Neural crest cell (in vitro differentiated cells): ENCODE data around the gene SH3RF3. TPM values are rescaled to one million over a fixed set of nuclear protein-coding genes. Genes with fewer than 3 reads are reported as not detected.

ENCODE experiments used
- DNase-seq: peaks from one replicate; pipeline ENCODE4 v3.0.0; 2021; ENCODE audit warnings: low read depth, mixed read lengths, low spot score
- H3K27ac Mint-ChIP-seq: one replicate; pipeline ENCODE4 v1.8.0; 2021; ENCODE audit warnings: mild to moderate bottlenecking, mixed read lengths; ENCODE audit not compliant: unreplicated experiment
- H3K27me3 Mint-ChIP-seq: 2 replicates; pipeline ENCODE4 v1.8.0; 2021; ENCODE audit warnings: low read depth, mild to moderate bottlenecking, mixed read lengths
- H3K36me3 Mint-ChIP-seq: 2 replicates; pipeline ENCODE4 v1.8.0; 2021; ENCODE audit warnings: low read depth, mild to moderate bottlenecking, mixed read lengths
- H3K4me1 Mint-ChIP-seq: 2 replicates; pipeline ENCODE4 v1.8.0; 2021; ENCODE audit warnings: mixed read lengths
- H3K4me3 Mint-ChIP-seq: one replicate; pipeline ENCODE4 v1.8.0; 2021; ENCODE audit warnings: mild to moderate bottlenecking, mixed read lengths
- H3K9me3 Mint-ChIP-seq: 2 replicates; pipeline ENCODE4 v1.8.0; 2021; ENCODE audit warnings: mixed read lengths
- total RNA-seq: library from RNA; stranded (reverse); gene quantifications from 2 replicates; pipeline ENCODE4 v1.2.1, GENCODE V29; 2021
- TF ChIP-seq, protein P1 (sequence below): fragments of 200-600 bp; sonication (generic); conservative IDR thresholded peaks from 2 replicates; pipeline ENCODE4 v1.5.0; 2021; ENCODE audit warnings: antibody characterized with exemption, mild to moderate bottlenecking

Gene SH3RF3
- total RNA-seq, 1 donor from 2014 or later = 0.70 TPM

GRCh38 chr2:109172556-109173105 is 43.6 kb downstream of the SH3RF3 start:
- H3K36me3 Mint-ChIP-seq = no peaks in the 10 kb centered on the region
- TF ChIP-seq, protein P1, sequence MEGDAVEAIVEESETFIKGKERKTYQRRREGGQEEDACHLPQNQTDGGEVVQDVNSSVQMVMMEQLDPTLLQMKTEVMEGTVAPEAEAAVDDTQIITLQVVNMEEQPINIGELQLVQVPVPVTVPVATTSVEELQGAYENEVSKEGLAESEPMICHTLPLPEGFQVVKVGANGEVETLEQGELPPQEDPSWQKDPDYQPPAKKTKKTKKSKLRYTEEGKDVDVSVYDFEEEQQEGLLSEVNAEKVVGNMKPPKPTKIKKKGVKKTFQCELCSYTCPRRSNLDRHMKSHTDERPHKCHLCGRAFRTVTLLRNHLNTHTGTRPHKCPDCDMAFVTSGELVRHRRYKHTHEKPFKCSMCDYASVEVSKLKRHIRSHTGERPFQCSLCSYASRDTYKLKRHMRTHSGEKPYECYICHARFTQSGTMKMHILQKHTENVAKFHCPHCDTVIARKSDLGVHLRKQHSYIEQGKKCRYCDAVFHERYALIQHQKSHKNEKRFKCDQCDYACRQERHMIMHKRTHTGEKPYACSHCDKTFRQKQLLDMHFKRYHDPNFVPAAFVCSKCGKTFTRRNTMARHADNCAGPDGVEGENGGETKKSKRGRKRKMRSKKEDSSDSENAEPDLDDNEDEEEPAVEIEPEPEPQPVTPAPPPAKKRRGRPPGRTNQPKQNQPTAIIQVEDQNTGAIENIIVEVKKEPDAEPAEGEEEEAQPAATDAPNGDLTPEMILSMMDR = no peak
- H3K4me3 Mint-ChIP-seq = no peak overlapping the region
- H3K27me3 Mint-ChIP-seq = peaks cover 5% of the 10 kb centered on the region
- peaks cover 10% of the 10 kb centered on the region for H3K4me1 Mint-ChIP-seq
- no peak overlapping the region for H3K27ac Mint-ChIP-seq
- H3K9me3 Mint-ChIP-seq = peaks cover 2% of the 10 kb centered on the region
- no peak for DNase-seq

DNA sequence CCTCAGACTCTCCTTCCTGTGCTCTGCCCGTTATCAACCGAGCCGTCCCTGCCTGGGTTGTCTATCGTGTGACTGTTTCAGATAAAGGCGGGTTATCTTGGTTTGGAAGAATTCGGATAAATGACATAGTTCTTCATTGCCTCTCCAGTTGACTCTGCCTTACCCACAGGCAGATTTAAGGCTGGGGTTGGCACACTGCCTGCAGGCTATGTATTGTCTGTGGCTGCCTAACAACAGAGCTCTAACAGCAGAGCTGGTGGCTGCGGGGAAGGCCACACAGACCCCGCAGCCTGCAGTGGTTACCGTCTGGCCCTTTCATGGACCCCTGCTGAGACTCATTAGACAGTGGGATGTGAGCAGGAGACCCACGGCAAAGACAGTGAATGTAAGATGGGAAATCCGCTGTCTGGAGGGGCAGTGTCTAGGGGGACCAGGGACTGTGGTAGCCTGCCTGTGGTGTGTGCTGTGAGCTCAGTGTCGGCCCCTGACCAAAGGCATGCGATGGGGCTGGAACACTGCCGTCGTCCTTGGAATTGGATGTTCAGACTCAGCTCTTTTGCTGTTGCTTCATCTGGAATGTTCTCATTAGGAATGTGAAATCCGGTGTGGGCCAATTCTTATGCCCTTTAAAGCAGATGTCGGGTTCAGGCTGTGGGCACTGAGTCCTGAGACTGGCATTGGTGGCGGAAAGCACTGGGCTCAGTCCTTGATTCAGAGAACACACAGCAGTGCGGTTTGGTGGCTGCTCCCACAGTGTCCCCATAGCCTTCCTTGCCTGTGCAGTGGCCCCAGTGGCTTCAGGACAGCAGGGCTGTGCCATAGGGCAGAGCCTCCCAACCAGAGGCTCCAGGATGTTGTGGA is 44.5 kb downstream of the SH3RF3 start:
- peaks cover under 1% of the 10 kb centered on the region for H3K9me3 Mint-ChIP-seq
- H3K27ac Mint-ChIP-seq = no peak overlapping the region
- TF ChIP-seq, protein P1 = no peak
- peaks cover 5% of the 10 kb centered on the region for H3K27me3 Mint-ChIP-seq
- DNase-seq = no peak
- no peak overlapping the region for H3K4me3 Mint-ChIP-seq
- peaks cover 10% of the 10 kb centered on the region for H3K4me1 Mint-ChIP-seq
- H3K36me3 Mint-ChIP-seq = no peaks in the 10 kb centered on the region

DNA sequence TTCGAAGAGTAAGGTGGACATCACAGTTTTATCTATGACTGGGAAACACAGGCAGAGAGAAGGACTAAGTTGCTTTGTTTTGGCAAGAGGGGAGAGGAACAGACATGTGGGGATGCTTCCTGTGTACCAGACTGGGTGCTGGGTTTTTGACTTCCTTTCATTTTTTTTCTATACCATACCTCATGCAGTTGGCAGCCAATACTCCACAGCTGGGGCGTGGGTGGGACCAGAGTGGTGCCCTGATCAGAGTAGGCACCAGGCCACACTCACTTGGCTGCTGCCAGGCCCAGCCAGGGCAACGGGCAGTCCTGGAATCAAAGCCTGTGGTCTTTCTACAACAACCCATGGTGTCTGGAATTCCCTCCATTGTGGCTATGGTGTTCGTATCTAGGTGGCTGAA is 45.2 kb downstream of the SH3RF3 start:
- peaks cover 10% of the 10 kb centered on the region for H3K4me1 Mint-ChIP-seq
- no peaks in the 10 kb centered on the region for H3K36me3 Mint-ChIP-seq
- no peak for DNase-seq
- TF ChIP-seq, protein P1 = no peak
- H3K4me3 Mint-ChIP-seq = no peak overlapping the region
- peaks cover 2% of the 10 kb centered on the region for H3K27me3 Mint-ChIP-seq
- H3K9me3 Mint-ChIP-seq = no peaks in the 10 kb centered on the region
- H3K27ac Mint-ChIP-seq = no peak overlapping the region

GRCh38 chr2:109174626-109175349 is 45.8 kb downstream of the SH3RF3 start:
- Mint-ChIP-seq H3K4me3 (no peak overlapping the region), H3K36me3 (no peaks in the 10 kb centered on the region), H3K4me1 (peaks cover 10% of the 10 kb centered on the region), H3K27me3 (peaks cover 2% of the 10 kb centered on the region), H3K9me3 (no peaks in the 10 kb centered on the region), H3K27ac (no peak overlapping the region)
- no peak for DNase-seq
- TF ChIP-seq, protein P1 = no peak

DNA sequence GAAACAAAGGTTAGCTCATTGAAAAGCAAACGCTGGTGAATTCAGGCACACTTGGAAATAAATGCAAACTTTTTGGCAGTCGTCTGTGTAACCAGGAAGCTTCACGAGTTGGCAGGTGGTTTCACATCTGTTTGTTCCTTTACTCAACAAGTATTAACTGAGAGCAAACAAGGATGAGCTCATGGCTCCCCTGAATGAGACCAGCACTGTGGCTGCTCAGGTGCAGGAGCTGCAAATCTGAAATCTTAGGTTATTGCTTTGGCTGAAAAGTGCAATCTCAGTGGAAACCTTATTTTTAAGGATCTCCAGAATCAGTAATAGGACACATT is 46.3 kb downstream of the SH3RF3 start:
- Mint-ChIP-seq H3K36me3 (no peaks in the 10 kb centered on the region), H3K4me1 (peaks cover 10% of the 10 kb centered on the region), H3K9me3 (peaks cover 3% of the 10 kb centered on the region), H3K27me3 (peaks cover under 1% of the 10 kb centered on the region), H3K4me3 (no peak overlapping the region), H3K27ac (no peak overlapping the region)
- DNase-seq = no peak
- TF ChIP-seq, protein P1 = no peak
